ENCODE results near the gene CAPN1.
A peak's percentile ranks its signal among the peaks of the same experiment; 100 is the strongest.
"Not testable (repeated sequence)": the region's sequence is repeated elsewhere in the genome, so short reads cannot be mapped to it uniquely, and the experiment has no call there.

The CAPN1 gene

GRCh38 chr11:65156926-65157325, 24.8 kb upstream of the CAPN1 start:
- intact Hi-C loops (cut with DNase I): no loop called here
- no peak for DNase-seq

GRCh38 chr11:65157336-65157735, 24.4 kb upstream of the CAPN1 start:
- intact Hi-C loops (cut with DNase I): no loop called here
- DNase-seq: no peak

- intact Hi-C loops (cut with DNase I): no loop called here
- DNase-seq: no peak
Observed at GRCh38 chr11:65159012-65159411, 22.7 kb upstream of the CAPN1 start.

GRCh38 chr11:65160643-65161042, 21.1 kb upstream of the CAPN1 start:
- intact Hi-C loops (cut with DNase I): no loop called here
- no peak for DNase-seq

GRCh38 chr11:65163684-65164083, 18.0 kb upstream of the CAPN1 start:
- no peak for DNase-seq
- intact Hi-C loops (cut with DNase I): no loop called here

GRCh38 chr11:65165410-65166317, 16.1 kb upstream of the CAPN1 start:
- no peak for DNase-seq

GRCh38 chr11:65166893-65167292, 14.8 kb upstream of the CAPN1 start:
- intact Hi-C loops (cut with DNase I): no loop called here
- DNase-seq: no peak

More at GRCh38 chr11:65165410-65166317, 16.1 kb upstream of the CAPN1 start:
- intact Hi-C loops (cut with DNase I): no loop called here

- DNase-seq: no peak
- intact Hi-C loops (cut with DNase I): no loop called here
Observed at GRCh38 chr11:65167656-65168055, 14.1 kb upstream of the CAPN1 start.

- intact Hi-C loops (cut with DNase I): no loop called here
- DNase-seq: no peak
Observed at GRCh38 chr11:65169164-65169641, 12.5 kb upstream of the CAPN1 start.

- DNase-seq: no peak
- intact Hi-C loops (cut with DNase I): no loop called here
Observed at GRCh38 chr11:65170058-65170534, 11.6 kb upstream of the CAPN1 start, which contains the start of gene SPDYC. SPDYC (plus strand) TSS chr11:65170233; CDS start chr11:65171358, 1,125 bp downstream.

GRCh38 chr11:65172600-65172999, 9.1 kb upstream of the CAPN1 start:
- intact Hi-C loops (cut with DNase I): no loop called here
- DNase-seq: no peak

GRCh38 chr11:65174571-65175010, 7.1 kb upstream of the CAPN1 start:
- intact Hi-C loops (cut with DNase I); DNase-seq: not testable (repeated sequence)

GRCh38 chr11:65180877-65181568, 705 bp upstream of the CAPN1 start:
- intact Hi-C loops (cut with DNase I): no loop called here

GRCh38 chr11:65182258-65183170, 786 bp downstream of the CAPN1 start:
- DNase-seq: peak in 33 of 42 donors; percentile 19 to 68 (median 45)

More at GRCh38 chr11:65180877-65181568, 705 bp upstream of the CAPN1 start:
- peak in 38 of 42 donors; percentile 11 to 65 (median 40) for DNase-seq

GRCh38 chr11:65183201-65183891, 1.6 kb downstream of the CAPN1 start:
- DNase-seq: peak in 1 of 42 donors; percentile 35
- intact Hi-C loops (cut with DNase I): no loop called here

More at GRCh38 chr11:65182258-65183170, 786 bp downstream of the CAPN1 start:
- intact Hi-C loops (cut with DNase I): no loop called here

GRCh38 chr11:65184146-65184545, 2.4 kb downstream of the CAPN1 start:
- intact Hi-C loops (cut with DNase I): no loop called here
- DNase-seq: peak in 13 of 42 donors; percentile 4 to 54 (median 23)

GRCh38 chr11:65185171-65185570, 3.4 kb downstream of the CAPN1 start:
- intact Hi-C loops (cut with DNase I): no loop called here
- DNase-seq: peak in 1 of 42 donors; percentile 12

- DNase-seq: peak in 2 of 42 donors; percentile 32 to 35
- intact Hi-C loops (cut with DNase I): no loop called here
Observed at GRCh38 chr11:65185869-65186341, 4.2 kb downstream of the CAPN1 start.

Data from head of caudate nucleus (tissue), 42 donors.